ENCODE results near the gene PCDHB13. TPM values are rescaled to one million over a fixed set of nuclear protein-coding genes. Genes with fewer than 3 reads are reported as not detected.
"Not testable (repeated sequence)": the region's sequence is repeated elsewhere in the genome, so short reads cannot be mapped to it uniquely, and the experiment has no call there.

Gene PCDHB13
- total RNA-seq, 2 donors from 2014 or later = not detected

- DNase-seq (ENCODE audit: low spot score in 2 of 2); H3K27ac Mint-ChIP-seq; ATAC-seq: not testable (repeated sequence)
- peaks cover 25 to 45% of the 10 kb centered on the region in 2 donors for H3K9me3 Mint-ChIP-seq
- H3K36me3 Mint-ChIP-seq = peaks cover 46 to 49% of the 10 kb centered on the region in 2 donors
Observed at GRCh38 chr5:141194332-141194731, 19.4 kb upstream of the PCDHB13 start.

DNA sequence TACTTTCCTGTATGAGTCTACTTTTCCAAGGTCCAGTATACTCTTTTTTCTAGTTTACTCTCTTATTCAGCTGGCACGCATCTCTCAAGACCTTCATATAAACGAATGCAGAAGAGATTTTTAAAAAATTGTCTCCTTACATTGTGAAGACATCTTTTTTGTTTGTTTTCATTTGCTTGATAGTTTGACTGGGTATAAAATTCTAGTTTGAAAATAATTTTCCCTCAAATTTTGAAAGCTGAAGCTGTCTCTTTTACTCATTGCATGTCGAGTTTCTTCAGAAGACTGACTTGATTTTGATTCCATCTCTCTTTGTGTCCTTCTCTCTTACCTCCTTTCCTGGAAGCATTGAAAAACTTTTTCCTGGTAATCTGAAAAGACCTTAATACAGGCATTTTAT, 17.4 kb upstream of the PCDHB13 start:
- no peak for DNase-seq (ENCODE audit: low spot score in 2 of 2)
- H3K36me3 Mint-ChIP-seq = peaks cover 57 to 64% of the 10 kb centered on the region in 2 donors
- H3K27ac Mint-ChIP-seq = no peak overlapping the region
- peaks cover 35 to 47% of the 10 kb centered on the region in 2 donors for H3K9me3 Mint-ChIP-seq
- ATAC-seq = no peak

DNA sequence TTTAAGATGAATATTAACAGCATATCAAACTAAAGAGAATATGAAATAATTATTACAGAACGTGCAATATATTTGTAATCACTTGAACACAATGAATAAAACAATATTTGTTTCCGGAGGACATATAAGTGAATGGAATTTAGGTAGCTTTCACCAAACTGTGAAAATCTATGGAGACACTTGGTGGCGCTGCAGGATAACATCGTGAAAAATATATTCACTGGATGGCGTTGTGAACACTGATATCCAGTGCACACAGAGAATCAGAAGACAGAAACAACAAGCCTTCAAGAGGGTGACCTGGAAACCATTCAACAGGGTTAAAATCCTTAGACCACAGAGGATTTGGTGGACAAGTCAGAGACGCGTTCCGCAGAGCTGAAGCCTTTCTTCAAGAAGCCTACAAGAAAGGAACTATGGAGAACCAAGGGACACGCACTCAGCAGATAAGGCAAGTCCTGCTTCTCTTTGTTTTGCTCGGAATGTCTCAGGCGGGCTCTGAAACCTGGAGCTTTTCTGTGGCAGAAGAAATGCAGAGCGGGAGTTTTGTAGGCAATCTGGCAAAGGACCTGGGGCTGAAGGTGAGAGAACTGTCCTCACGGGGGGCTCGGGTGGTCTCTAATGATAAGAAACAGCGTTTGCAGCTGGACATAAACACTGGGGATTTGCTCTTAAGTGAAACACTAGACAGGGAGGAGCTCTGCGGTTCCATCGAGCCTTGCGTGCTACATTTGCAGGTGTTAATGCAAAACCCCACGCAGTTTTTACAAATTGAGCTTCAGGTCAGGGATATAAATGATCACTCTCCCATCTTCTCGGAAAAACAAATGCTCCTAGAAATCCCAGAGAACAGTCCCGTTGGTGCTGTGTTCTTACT, 14.1 kb upstream of the PCDHB13 start, which contains the start of gene PCDHB11:
TSS of gene PCDHB11 (plus strand) at position 269 of the 877 bp plus-strand sequence. CDS start at position 417, 148 bp downstream.
- H3K27ac Mint-ChIP-seq = no peak within 1 kb of the TSS
- peaks cover 36 to 42% of the 10 kb centered on the region in 2 donors for H3K36me3 Mint-ChIP-seq
- DNase-seq (ENCODE audit: low spot score in 2 of 2) (no peak), ATAC-seq (no peak)
- peaks cover 22 to 32% of the 10 kb centered on the region in 2 donors for H3K9me3 Mint-ChIP-seq

DNA sequence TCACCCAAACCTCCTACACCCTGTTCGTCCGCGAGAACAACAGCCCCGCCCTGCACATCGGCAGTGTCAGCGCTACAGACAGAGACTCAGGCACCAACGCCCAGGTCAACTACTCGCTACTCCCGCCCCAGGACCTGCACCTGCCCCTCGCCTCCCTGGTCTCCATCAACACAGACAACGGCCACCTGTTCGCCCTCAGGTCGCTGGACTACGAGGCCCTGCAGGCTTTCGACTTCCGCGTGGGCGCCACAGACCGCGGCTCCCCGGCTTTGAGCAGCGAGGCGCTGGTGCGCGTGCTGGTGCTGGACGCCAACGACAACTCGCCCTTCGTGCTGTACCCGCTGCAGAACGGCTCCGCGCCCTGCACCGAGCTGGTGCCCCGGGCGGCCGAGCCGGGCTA, 12.6 kb upstream of the PCDHB13 start:
- not testable (repeated sequence) for ATAC-seq; H3K27ac Mint-ChIP-seq; DNase-seq (ENCODE audit: low spot score in 2 of 2)
- peaks cover 27 to 39% of the 10 kb centered on the region in 2 donors for H3K36me3 Mint-ChIP-seq
- H3K9me3 Mint-ChIP-seq = peaks cover 22 to 27% of the 10 kb centered on the region in 2 donors

GRCh38 chr5:141201646-141202045, 12.1 kb upstream of the PCDHB13 start:
- not testable (repeated sequence) for ATAC-seq; DNase-seq (ENCODE audit: low spot score in 2 of 2)
- H3K9me3 Mint-ChIP-seq = peaks cover 18 to 22% of the 10 kb centered on the region in 2 donors
- peaks cover 21 to 35% of the 10 kb centered on the region in 2 donors for H3K36me3 Mint-ChIP-seq
- peak overlapping the region in 1 of 2 donors; percentile 50 for H3K27ac Mint-ChIP-seq

GRCh38 chr5:141208478-141208877, 5.2 kb upstream of the PCDHB13 start, which contains the start of gene PCDHB12:
Gene PCDHB12, plus strand, starts transcription at chr5:141208719. Its CDS starts 189 bp downstream, at chr5:141208908.
- no peak within 1 kb of the TSS for H3K27ac Mint-ChIP-seq
- ATAC-seq = no peak
- peaks cover 17 to 23% of the 10 kb centered on the region in 2 donors for H3K36me3 Mint-ChIP-seq
- peaks cover 4 to 10% of the 10 kb centered on the region in 2 donors for H3K9me3 Mint-ChIP-seq
- DNase-seq (ENCODE audit: low spot score in 2 of 2) = no peak

GRCh38 chr5:141210281-141210680, 3.4 kb upstream of the PCDHB13 start:
- not testable (repeated sequence) for DNase-seq (ENCODE audit: low spot score in 2 of 2); H3K27ac Mint-ChIP-seq; ATAC-seq
- peaks cover 12 to 14% of the 10 kb centered on the region in 2 donors for H3K9me3 Mint-ChIP-seq
- peaks cover 27 to 32% of the 10 kb centered on the region in 2 donors for H3K36me3 Mint-ChIP-seq

GRCh38 chr5:141210849-141211248, 2.9 kb upstream of the PCDHB13 start:
- not testable (repeated sequence) for ATAC-seq; H3K27ac Mint-ChIP-seq; DNase-seq (ENCODE audit: low spot score in 2 of 2)
- H3K9me3 Mint-ChIP-seq = peaks cover 13 to 14% of the 10 kb centered on the region in 2 donors
- H3K36me3 Mint-ChIP-seq = peaks cover 30 to 34% of the 10 kb centered on the region in 2 donors

DNA sequence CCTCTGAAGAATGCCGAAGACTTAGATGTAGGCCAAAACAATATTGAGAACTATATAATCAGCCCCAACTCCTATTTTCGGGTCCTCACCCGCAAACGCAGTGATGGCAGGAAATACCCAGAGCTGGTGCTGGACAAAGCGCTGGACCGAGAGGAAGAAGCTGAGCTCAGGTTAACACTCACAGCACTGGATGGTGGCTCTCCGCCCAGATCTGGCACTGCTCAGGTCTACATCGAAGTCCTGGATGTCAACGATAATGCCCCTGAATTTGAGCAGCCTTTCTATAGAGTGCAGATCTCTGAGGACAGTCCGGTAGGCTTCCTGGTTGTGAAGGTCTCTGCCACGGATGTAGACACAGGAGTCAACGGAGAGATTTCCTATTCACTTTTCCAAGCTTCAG, 864 bp downstream of the PCDHB13 start:
- H3K36me3 Mint-ChIP-seq = peaks cover 31 to 43% of the 10 kb centered on the region in 2 donors

GRCh38 chr5:141215504-141215903, 1.8 kb downstream of the PCDHB13 start:
- Mint-ChIP-seq H3K9me3 (peaks cover 23 to 30% of the 10 kb centered on the region in 2 donors), H3K36me3 (peaks cover 32 to 45% of the 10 kb centered on the region in 2 donors)
- not testable (repeated sequence) for ATAC-seq; H3K27ac Mint-ChIP-seq; DNase-seq (ENCODE audit: low spot score in 2 of 2)

More for the DNA sequence above, 864 bp downstream of the PCDHB13 start:
- not testable (repeated sequence) for H3K27ac Mint-ChIP-seq; DNase-seq (ENCODE audit: low spot score in 2 of 2); ATAC-seq
- H3K9me3 Mint-ChIP-seq = peaks cover 19 to 22% of the 10 kb centered on the region in 2 donors

- not testable (repeated sequence) for H3K27ac Mint-ChIP-seq; DNase-seq (ENCODE audit: low spot score in 2 of 2); ATAC-seq
- Mint-ChIP-seq H3K36me3 (peaks cover 29 to 44% of the 10 kb centered on the region in 2 donors), H3K9me3 (peaks cover 25 to 28% of the 10 kb centered on the region in 2 donors)
Observed at GRCh38 chr5:141216035-141216434, 2.3 kb downstream of the PCDHB13 start.

GRCh38 chr5:141223112-141223783, 9.5 kb downstream of the PCDHB13 start, which contains the start of gene PCDHB14:
Gene PCDHB14, plus strand, starts transcription at chr5:141223343. Its CDS starts 163 bp downstream, at chr5:141223506.
- peaks cover 17 to 21% of the 10 kb centered on the region in 2 donors for H3K9me3 Mint-ChIP-seq
- DNase-seq (ENCODE audit: low spot score in 2 of 2) (no peak), ATAC-seq (no peak)
- no peak within 1 kb of the TSS for H3K27ac Mint-ChIP-seq
- peaks cover 18 to 46% of the 10 kb centered on the region in 2 donors for H3K36me3 Mint-ChIP-seq

DNA sequence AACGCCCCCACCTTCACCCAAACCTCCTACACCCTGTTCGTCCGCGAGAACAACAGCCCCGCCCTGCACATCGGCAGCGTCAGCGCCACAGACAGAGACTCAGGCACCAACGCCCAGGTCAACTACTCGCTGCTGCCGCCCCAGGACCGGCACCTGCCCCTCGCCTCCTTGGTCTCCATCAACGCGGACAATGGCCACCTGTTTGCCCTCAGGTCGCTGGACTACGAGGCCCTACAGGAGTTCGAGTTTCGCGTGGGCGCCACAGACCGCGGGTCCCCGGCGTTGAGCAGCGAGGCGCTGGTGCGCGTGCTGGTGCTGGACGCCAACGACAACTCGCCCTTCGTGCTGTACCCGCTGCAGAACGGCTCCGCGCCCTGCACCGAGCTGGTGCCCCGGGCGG, 11.1 kb downstream of the PCDHB13 start:
- DNase-seq (ENCODE audit: low spot score in 2 of 2); ATAC-seq; H3K27ac Mint-ChIP-seq: not testable (repeated sequence)
- peaks cover 16 to 20% of the 10 kb centered on the region in 2 donors for H3K9me3 Mint-ChIP-seq
- peaks cover 18 to 36% of the 10 kb centered on the region in 2 donors for H3K36me3 Mint-ChIP-seq

- not testable (repeated sequence) for ATAC-seq; DNase-seq (ENCODE audit: low spot score in 2 of 2); H3K27ac Mint-ChIP-seq
- Mint-ChIP-seq H3K9me3 (peaks cover 12 to 14% of the 10 kb centered on the region in 2 donors), H3K36me3 (peaks cover 12 to 30% of the 10 kb centered on the region in 2 donors)
Observed at GRCh38 chr5:141225421-141225820, 11.7 kb downstream of the PCDHB13 start.

GRCh38 chr5:141234109-141234667, 20.5 kb downstream of the PCDHB13 start:
- Mint-ChIP-seq H3K36me3 (peaks cover 23 to 50% of the 10 kb centered on the region in 2 donors), H3K9me3 (peaks cover 20 to 34% of the 10 kb centered on the region in 2 donors), H3K27ac (peak overlapping the region in 1 of 2 donors; percentile 69)
- DNase-seq (ENCODE audit: low spot score in 2 of 2) (no peak), ATAC-seq (no peak)

DNA sequence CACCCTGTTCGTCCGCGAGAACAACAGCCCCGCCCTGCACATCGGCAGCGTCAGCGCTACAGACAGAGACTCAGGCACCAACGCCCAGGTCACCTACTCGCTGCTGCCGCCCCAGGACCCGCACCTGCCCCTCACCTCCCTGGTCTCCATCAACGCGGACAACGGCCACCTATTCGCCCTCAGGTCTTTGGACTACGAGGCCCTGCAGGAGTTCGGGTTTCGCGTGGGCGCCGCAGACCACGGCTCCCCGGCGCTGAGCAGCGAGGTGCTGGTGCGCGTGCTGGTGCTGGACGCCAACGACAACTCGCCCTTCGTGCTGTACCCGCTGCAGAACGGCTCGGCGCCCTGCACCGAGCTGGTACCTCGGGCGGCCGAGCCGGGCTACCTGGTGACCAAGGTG, 22.2 kb downstream of the PCDHB13 start:
- Mint-ChIP-seq H3K9me3 (peaks cover 33 to 51% of the 10 kb centered on the region in 2 donors), H3K36me3 (peaks cover 41 to 67% of the 10 kb centered on the region in 2 donors)
- not testable (repeated sequence) for DNase-seq (ENCODE audit: low spot score in 2 of 2); H3K27ac Mint-ChIP-seq; ATAC-seq
